ENCODE data around the gene MS4A2.
"Not testable (repeated sequence)": the region's sequence is repeated elsewhere in the genome, so short reads cannot be mapped to it uniquely, and the experiment has no call there.

MS4A2 gene

DNA sequence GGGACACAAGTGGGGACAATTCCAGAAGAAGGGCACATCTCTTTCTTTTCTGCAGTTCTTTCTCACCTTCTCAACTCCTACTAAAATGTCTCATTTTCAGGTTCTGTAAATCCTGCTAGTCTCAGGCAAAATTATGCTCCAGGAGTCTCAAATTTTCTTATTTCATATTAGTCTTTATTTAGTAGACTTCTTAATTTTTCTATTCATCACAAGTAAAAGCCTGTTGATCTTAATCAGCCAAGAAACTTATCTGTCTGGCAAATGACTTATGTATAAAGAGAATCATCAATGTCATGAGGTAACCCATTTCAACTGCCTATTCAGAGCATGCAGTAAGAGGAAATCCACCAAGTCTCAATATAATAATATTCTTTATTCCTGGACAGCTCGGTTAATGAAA, at the start of gene MS4A2:
MS4A2 (plus strand) TSS at position 301 of the 400 bp plus-strand sequence. CDS start 102 bp downstream, outside the sequence.
- no peak for TF ChIP-seq ZFX (IDR thresholded peaks at IDR 0.05)
- TF ChIP-seq, protein P1, sequence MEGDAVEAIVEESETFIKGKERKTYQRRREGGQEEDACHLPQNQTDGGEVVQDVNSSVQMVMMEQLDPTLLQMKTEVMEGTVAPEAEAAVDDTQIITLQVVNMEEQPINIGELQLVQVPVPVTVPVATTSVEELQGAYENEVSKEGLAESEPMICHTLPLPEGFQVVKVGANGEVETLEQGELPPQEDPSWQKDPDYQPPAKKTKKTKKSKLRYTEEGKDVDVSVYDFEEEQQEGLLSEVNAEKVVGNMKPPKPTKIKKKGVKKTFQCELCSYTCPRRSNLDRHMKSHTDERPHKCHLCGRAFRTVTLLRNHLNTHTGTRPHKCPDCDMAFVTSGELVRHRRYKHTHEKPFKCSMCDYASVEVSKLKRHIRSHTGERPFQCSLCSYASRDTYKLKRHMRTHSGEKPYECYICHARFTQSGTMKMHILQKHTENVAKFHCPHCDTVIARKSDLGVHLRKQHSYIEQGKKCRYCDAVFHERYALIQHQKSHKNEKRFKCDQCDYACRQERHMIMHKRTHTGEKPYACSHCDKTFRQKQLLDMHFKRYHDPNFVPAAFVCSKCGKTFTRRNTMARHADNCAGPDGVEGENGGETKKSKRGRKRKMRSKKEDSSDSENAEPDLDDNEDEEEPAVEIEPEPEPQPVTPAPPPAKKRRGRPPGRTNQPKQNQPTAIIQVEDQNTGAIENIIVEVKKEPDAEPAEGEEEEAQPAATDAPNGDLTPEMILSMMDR (conservative IDR thresholded peaks at IDR 0.05): no peak
- no peak within 1 kb of the TSS for H3K27ac ChIP-seq

DNA sequence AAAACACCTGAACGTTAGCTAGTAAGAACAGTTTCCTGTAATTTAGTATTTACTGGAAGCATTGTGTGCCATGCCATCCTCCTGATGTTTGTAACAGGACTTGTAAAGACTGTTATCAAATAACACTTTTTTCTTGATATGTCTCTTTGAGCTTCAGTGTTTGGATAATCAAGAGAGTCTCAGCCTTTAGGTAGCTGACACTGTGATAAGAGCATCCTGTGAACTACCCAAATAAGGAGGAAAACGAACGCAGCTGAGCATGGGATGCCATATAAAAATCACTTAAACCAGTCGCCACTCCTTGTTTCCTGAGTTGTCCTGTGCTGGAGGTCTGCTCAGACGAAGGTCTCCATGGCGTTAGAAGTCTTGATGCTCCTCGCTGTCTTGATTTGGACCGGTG, 48.4 kb upstream of the MS4A2 start, which contains the start of gene OOSP2:
OOSP2 (plus strand) TSS at position 301 of the 400 bp plus-strand sequence; CDS start at position 352, 51 bp downstream.
- TF ChIP-seq ZFX (IDR thresholded peaks at IDR 0.05): no peak
- TF ChIP-seq, protein P1 (conservative IDR thresholded peaks at IDR 0.05): no peak
- H3K27ac ChIP-seq: no peak within 1 kb of the TSS

DNA sequence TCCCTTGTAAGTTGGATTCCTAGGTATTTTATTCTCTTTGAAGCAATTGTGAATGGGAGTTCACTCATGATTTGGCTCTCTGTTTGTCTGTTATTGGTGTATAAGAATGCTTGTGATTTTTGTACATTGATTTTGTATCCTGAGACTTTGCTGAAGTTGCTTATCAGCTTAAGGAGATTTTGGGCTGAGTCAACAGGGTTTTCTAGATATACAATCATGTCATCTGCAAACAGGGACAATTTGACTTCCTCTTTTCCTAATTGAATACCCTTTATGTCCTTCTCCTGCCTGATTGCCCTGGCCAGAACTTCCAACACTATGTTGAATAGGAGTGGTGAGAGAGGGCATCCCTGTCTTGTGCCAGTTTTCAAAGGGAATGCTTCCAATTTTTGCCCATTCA, 38.0 kb upstream of the MS4A2 start:
- not testable (repeated sequence) for H3K27ac ChIP-seq

DNA sequence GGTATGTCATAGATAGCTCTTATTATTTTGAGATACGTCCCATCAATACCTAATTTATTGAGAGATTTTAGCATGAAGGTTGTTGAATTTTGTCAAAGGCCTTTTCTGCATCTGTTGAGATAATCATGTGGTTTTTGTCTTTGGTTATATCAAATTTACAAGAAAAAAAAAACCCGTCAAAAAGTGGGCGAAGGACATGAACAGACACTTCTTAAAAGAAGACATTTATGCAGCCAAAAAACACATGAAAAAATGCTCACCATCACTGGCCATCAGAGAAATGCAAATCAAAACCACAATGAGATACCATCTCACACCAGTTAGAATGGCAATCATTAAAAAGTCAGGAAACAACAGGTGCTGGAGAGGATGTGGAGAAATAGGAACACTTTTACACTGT, 37.6 kb upstream of the MS4A2 start:
- not testable (repeated sequence) for H3K27ac ChIP-seq

DNA sequence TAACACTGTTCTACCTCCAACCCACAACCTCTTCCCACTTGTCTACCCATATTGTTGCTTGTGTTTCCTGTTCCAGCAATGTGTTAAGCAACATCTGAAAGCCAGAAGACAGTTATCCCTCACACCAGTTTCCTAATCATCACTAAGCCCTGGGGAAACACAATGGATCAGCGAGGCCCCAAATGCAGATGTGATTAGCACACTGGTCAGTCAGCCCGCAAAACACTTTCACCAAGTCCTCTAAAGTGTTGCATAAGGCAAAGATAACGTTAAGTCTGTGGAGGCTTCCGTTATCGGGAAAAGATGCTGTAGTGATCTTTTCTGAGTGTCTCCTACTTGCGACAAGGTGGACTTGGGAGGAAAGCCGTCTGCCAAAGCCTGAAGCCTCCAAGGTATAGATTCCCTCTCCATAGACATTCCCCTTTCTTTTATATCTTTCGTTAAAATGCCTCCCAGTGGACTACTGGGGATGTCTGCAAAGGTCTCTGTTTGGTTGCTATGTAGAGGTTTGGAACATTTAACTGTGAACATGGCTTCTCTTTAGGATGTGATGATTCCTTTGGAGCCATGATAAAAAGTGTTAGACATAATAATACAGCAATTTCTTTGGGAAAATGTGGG, 32.0 kb upstream of the MS4A2 start, which contains the start of gene MS4A3:
MS4A3 (plus strand) TSS at position 317 of the 621 bp plus-strand sequence. CDS start 4,496 bp downstream, outside the sequence.
- H3K27ac ChIP-seq: no peak within 1 kb of the TSS

DNA sequence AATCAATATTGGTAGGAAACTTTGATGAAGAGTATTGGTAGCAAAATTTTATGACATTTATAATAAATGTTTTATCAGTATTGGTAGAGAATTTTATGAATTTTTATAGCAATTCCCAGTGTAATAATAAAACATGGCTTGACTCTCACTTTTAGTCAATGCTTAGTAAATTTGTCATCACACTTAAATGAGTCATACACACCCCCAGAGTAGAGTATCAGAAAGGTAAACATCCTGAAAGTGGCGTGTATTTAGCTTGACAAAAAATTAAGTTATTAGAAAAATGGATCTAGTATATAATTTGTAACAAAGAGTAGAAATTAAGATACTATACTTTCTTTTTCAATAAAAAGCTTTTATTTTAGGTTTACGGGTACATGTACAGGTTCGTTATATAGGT, 29.4 kb upstream of the MS4A2 start:
- no peak overlapping the region for H3K27ac ChIP-seq
- TF ChIP-seq, protein P1 (conservative IDR thresholded peaks at IDR 0.05): no peak

More for the DNA sequence above, 32.0 kb upstream of the MS4A2 start, which contains the start of gene MS4A3:
- TF ChIP-seq, protein P1 (conservative IDR thresholded peaks at IDR 0.05): no peak

DNA sequence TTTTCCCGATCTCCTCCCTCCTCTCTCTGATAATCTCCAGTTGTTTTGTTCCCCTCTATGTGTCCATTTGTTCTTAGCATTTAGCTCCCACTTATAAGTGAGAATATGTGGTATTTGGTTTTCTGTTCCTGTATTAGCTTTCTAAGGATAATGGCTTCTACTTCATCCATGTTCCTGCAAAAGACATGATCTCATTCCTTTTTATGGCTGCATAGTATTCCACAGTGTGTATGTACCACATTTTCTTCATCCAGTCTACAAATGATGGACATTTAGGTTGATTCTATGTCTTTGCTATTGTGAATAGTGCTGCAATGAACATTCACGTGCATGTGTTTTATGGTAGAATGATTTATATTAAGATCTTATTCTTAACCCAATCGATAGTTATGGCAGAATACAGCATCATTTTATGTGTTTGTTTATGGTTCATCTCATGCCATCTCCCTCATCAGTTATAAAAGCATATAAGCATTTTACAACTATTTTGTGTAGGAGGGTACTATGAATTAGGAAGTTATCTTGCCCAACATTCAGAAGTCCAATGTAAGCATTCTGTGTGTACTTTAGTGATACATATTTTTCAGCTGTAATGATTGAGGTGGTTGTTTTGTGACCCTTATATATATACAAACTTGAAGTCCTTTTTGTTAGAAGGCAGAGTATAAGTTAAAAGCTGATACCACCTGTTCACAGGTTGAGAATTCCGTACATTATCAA, 28.8 kb upstream of the MS4A2 start:
- no peak overlapping the region for H3K27ac ChIP-seq
- TF ChIP-seq ZFX (IDR thresholded peaks at IDR 0.05): no peak
- TF ChIP-seq, protein P1 (conservative IDR thresholded peaks at IDR 0.05): no peak

DNA sequence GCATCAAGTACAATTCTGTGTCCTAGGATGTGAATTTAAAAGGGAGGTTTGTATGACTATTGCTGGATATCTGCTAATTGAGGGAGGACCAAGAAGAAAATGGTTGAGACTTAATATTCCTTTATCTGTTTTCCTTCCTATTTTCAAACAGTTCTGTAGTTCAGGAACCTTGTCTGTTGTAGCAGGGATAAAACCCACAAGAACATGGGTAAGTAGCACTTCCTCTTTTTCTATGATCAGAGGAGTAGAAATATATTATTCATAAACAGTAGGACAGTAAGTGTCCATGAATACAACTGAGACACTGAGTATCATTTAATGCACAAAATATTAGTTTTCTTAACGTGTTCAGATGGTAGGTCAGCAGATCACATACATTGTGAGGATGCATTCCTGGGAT, 24.4 kb upstream of the MS4A2 start:
- TF ChIP-seq, protein P1 (conservative IDR thresholded peaks at IDR 0.05): no peak
- TF ChIP-seq ZFX (IDR thresholded peaks at IDR 0.05): no peak
- no peak overlapping the region for H3K27ac ChIP-seq

All from C4-2B (cell line).